Endometrium (tissue), 2 donors: ENCODE measurements around the gene ADAM11.

Experiments used
- FAIRE-seq: peaks from 2 replicates; lab custom pipeline; 2012; peaks lifted over from hg19 to GRCh38; lab: Jason Lieb, UNC
- donor health status: control.
- donor health status: control.

ADAM11 gene

DNA sequence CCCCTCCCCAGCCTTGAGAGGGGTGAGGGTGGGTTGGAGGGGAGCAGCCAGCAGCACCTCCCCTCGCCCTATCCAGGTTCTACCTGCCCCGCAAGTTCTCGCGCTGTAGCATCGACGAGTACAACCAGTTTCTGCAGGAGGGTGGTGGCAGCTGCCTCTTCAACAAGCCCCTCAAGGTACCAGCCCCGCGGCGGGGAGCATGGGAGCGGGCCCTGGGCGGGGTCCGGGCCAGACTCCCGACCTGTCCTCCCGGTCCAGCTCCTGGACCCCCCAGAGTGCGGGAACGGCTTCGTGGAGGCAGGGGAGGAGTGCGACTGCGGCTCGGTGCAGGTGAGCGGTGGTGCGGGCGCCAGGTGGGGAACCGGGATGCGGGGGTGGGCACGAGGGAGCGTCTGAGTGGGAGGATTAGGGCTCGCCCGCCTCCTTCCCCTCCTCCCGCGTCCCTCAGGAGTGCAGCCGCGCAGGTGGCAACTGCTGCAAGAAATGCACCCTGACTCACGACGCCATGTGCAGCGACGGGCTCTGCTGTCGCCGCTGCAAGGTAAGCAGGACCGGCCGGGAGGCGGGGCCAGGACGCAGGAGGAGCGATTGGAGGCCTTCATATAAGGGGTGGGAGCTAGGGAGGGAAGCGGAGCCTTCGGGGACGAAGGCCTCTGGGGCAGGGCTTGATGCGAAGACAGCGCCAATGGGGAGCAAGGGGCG is 16.5 kb downstream of the ADAM11 start:
- FAIRE-seq: peak; percentile 59

DNA sequence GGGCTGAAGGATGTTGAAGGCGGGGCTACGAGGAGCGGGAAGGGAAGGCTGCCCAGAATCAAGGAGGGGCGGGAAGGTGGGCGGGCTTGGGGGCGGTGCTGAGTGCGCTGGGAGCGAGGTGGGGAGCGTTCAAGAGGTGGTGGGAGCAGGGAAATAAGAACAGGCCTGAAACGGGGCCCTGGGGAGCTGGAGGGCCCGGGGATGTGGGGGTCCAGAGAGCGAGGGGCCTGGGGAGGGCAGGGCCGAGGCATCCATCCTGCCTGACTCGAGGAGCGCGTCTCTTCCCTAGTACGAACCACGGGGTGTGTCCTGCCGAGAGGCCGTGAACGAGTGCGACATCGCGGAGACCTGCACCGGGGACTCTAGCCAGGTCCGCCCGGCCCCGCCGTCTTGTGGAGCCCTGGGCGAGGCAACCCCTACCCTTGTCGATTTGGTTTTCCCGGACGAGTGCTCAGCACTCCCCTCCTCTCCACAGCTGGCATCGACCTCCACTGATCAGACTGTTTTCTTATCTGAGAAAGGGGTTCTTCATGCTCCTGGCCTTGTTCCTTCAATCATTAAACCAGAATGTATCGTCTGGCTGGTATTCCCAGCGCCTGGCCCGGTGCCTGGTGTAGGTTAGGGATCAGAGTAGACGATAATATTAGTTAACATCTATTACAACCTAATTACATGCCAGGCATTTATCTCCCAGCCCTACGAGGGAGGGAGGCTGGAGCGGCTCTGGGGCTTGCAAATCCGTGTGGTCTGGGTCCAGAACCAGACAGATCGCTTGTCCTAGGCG is 17.2 kb downstream of the ADAM11 start:
- no peak for FAIRE-seq

DNA sequence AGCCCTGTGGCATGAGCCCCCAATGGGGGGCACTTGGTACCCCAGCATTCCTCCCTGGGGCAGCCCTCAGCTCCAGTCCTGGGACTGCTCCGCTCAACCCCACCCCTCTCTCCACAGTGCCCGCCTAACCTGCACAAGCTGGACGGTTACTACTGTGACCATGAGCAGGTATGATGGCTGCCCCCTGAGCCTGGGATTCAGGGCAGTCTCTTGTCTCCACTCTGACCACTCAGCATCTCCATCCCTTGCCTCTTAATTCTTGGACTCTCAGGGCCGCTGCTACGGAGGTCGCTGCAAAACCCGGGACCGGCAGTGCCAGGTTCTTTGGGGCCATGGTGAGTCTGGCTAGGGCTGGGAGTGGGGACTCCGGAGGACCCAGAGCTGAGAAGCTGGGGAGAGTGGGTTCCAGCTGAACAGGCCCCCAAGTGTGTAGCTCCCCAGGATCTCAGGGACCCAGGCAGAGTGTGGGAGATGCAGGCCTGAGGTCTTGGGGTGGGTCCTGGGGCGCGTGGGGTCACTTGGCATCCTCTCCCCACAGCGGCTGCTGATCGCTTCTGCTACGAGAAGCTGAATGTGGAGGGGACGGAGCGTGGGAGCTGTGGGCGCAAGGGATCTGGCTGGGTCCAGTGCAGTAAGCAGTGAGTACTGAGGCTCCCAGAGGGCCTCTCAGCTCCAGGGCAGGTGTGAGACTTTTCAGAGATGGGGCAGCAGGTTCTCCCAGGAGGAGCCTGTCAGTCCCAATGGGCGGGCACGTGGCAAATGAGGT is 18.0 kb downstream of the ADAM11 start:
- no peak for FAIRE-seq

DNA sequence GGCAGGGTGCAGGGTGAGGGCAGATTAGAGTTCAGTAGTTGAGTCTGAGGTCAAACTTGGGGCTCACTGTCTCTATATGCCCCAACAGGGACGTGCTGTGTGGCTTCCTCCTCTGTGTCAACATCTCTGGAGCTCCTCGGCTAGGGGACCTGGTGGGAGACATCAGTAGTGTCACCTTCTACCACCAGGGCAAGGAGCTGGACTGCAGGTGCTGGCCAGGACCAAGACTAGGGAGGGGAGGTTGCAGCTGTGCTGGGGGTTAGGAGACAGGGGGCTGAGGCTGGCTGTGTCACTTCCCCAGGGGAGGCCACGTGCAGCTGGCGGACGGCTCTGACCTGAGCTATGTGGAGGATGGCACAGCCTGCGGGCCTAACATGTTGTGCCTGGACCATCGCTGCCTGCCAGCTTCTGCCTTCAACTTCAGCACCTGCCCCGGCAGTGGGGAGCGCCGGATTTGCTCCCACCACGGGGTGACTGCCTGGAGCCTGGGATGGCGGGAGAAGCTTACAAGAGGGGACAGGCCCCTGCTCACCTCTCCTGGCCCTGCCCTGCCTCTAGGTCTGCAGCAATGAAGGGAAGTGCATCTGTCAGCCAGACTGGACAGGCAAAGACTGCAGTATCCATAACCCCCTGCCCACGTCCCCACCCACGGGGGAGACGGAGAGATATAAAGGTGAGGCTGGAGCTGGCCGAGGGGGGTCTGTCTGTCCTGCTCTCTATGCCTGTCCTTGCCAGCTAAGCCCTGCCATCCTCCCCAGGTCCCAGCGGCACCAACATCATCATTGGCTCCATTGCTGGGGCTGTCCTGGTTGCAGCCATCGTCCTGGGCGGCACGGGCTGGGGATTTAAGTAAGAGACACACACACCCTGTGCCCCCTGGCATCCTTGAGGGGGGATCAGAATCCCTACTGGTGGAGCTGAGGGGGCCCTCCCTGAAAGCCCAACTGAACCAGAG is 18.9 kb downstream of the ADAM11 start:
- no peak for FAIRE-seq

DNA sequence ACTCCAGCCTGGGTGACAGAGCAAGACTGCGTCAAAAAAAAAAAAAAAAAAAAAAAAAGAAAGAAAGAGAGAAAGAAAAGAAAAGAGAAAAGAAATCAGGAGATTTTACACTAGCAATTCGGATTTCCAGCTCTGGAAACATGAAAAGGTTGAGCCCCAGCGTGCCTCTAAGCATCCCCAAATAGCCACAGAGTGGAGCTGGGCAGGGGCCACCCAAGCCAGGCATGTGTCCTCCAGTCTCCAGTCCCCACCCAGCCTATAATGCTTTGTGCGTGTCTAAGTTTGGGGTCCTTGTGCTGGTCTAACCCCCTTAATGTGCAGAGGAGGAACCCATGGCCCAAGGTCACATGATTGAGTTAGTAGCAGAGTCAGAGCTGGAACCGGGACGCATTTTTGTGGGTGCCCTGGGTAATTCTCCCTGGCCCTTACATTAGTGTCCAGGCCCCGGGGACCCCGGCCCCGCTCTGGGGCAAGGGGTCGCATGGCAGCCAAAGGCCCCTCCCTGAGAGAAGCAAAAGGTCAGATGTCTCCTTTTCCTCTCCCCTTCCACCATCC is 19.9 kb downstream of the ADAM11 start:
- no peak for FAIRE-seq

DNA sequence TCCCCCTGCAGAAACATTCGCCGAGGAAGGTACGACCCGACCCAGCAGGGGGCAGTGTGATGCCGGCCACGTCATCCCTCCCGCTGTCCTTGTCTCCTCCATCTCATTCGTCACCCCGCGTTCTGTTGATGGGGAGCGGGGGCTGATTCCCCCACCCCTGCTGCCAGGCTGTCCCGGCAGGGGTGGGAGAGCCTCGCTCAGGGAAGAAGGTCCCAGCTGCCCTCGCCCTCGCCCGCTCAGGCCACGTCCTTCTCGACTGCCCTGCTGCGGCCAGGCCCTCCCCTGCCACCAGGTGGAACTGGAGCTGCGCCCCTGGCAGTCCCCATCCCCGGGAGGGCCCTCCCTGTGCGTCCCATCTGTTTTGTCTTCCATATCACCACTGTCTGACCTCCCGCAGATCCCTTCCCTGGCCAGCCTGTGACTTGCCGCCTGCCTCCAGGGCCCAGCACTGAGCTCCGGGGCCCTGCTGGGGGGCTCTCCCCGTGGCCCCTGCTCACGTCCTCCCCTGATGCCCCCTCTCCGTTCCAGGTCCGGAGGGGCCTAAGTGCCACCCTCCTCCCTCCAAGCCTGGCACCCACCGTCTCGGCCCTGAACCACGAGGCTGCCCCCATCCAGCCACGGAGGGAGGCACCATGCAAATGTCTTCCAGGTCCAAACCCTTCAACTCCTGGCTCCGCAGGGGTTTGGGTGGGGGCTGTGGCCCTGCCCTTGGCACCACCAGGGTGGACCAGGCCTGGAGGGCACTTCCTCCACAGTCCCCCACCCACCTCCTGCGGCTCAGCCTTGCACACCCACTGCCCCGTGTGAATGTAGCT is 20.6 kb downstream of the ADAM11 start:
- no peak for FAIRE-seq

DNA sequence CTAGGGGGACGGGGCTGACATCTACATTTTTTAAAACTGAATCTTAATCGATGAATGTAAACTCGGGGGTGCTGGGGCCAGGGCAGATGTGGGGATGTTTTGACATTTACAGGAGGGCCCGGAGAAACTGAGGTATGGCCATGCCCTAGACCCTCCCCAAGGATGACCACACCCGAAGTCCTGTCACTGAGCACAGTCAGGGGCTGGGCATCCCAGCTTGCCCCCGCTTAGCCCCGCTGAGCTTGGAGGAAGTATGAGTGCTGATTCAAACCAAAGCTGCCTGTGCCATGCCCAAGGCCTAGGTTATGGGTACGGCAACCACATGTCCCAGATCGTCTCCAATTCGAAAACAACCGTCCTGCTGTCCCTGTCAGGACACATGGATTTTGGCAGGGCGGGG is 21.4 kb downstream of the ADAM11 start:
- FAIRE-seq: no peak

DNA sequence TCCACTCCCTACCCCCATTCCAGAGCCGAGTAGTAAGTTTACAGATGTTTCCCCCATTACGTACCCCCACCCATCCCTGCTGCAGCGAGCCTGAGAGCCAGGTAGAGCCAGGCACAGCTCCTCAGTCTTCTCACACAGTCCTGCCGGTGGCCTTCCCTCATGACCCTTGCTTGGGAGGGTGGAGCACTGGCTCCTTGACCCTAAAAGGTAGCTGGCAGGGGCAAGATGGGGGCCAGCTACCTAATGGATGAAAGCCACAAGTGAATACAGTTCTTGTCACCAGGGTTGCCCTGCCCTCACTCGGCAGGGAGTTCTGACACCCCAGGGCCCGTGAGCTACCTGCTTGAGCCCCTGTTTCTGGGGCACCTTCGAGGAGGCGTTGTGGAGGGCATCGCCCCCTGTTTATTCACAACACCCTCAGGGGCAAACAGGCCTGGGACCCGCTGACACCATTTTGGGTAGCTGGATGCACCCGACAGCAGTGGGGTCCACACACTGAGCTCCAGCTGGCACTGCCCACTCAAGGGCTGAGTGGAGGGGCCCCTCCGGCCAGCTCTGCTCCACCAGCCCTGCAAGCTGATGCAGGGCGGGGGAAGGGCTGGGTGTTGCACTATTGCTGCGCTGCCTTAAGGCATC is 22.2 kb downstream of the ADAM11 start:
- FAIRE-seq: no peak

DNA sequence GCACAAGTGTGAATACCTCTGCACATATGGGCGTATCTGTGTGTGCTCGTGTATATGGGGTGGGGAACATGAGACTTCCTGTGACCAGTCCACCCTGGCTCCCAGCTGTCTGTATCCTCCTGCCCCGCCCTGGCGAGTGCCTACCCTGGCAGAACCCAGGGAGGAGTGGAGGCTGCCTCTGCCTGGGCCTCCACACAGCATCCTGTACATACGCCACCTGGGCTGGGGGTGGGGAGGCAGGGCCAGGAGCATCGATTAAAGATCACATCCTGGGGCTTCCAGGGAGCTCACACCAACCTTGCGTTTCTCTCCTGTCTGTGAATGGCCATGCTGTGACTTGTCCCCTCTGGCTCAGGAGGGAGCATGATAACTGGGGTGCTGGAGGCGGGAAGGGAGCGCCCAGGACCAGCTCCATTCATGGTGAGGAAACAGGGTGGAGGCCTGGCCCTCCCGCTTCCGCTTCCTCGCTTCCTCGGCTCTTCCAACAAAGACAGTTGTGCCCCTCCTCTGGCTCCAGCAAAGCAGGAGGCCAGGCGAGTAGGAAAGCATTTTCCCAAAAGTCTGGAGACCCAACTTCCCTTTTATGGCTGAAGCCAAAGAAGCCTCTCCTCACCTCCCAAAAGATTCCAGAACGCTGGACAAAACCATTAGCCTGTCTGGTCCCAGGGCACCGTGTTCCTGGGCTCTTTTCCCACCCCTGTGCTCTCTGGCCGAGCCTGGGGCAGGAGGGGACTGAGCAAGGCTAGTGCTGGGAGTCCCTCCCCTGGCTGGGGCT is 22.9 kb downstream of the ADAM11 start:
- no peak for FAIRE-seq

DNA sequence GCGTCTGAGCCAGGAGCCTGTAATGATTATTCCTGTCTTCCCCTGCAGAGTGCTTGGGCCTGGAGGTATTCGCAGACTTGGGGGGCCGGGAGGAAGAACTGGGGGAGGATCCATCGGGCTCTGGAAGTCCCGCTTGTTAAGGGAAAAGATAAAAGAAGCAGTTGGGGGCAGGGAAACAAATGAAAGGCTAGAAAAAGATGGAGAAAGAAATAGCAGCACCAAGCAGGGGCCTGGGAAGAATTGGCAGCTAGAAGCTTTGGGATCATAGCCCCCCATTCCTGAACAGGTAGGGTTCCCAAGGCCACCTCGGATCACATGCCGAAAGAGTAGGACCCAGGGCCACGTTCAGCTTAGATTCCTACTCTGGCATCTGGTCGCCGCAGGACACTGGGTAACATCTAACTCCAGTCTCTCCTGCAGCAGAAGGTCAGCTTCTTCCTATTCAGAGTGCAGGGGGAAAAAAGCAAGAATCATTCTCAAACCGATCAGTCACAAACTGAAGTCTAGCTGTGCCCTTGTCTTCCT is 23.6 kb downstream of the ADAM11 start:
- no peak for FAIRE-seq

DNA sequence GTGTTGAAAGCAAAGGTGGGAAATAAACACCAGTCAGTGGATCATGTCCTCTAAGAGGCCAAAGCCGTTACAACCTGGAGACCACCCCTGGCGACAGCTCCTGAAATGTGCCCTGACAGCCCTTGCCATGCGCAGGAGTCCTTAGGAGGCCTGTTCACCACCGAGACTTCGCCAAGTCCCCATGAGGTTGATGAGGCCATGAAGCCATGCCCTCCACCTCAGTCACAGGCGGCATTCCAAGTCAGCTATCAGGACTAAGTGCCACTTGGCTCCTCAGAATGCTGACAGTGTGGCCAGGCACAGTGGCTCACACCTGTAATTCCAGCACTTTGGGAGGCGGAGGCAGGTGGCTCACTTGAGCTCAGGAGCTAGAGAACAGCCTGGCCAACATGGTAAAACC is 27.1 kb downstream of the ADAM11 start:
- FAIRE-seq: no peak

DNA sequence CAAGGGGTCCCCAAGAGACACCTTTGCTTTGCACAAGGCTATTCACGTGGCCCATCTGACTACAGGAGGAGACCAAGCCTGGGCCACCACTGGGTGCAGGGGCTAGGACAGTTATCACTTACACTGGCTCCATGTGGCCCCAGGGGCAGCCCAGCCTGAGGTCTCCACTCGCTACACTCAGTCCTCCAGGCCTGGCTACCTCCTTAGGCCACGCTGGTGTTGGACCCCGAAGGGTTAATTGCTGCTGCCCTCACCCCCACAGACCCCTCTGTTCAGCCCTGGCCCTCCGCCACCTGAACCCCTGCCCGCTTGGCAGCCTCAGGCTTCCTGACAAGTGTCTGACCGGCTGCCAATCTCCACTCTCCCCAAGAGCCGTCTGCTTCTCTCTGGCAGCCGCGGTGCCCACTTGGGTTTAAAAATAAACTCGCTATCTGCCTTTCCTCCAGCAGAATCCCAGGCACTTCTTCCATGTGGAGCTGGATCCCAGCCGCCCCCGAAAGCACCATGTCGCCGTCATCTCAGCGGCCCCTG is 27.8 kb downstream of the ADAM11 start:
- FAIRE-seq: no peak

DNA sequence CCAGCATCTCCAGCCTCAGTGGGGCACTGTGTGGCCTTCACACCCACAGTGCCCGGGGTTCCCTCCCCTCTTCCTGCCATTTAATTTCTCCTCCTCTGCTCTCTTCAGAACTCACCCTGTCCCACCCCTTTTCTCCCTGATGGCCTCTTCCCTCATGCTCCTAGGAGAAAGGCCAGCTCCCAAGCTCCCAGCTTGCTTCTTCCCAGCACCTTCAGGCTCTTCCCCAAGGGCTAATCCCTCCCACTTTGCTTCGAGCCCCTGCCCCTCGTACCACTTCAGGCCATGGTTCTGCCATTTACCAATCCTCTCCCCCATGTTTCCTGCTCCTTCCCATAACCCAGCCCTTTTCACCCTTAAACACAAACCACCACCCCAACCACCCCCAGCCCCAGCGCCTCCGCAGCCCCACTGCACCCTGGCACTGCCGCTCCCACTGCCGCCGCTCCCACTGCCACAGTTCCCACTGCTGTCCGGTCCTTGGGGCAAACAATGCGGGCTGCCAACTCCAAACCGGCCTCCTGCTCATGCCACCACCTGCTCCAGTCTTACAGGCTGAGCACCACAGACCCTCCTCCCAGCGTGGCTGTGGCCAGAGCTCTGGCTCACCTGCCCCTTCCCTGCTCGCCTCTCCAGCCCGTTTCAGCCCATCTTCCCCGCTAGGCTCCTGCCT is 28.6 kb downstream of the ADAM11 start:
- FAIRE-seq: no peak

DNA sequence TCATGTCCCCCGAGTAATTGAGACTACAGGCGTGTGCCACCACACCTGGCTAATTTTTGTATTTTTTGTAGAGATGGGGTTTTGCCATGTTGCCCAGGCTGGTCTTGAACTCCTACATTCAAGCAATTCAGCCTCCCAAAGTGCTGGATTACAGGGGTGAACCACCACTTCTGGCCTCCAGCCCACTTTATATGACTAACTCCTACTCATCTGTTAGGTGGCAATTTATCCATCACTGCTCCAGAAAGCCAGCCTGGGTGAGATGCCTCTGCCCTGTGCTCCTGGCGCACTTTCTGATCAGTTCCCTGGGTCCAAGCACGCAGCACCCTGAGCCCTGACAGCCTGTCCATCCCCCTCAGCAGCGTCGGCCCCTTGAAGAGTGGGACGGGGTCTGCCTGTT is 29.4 kb downstream of the ADAM11 start:
- no peak for FAIRE-seq

DNA sequence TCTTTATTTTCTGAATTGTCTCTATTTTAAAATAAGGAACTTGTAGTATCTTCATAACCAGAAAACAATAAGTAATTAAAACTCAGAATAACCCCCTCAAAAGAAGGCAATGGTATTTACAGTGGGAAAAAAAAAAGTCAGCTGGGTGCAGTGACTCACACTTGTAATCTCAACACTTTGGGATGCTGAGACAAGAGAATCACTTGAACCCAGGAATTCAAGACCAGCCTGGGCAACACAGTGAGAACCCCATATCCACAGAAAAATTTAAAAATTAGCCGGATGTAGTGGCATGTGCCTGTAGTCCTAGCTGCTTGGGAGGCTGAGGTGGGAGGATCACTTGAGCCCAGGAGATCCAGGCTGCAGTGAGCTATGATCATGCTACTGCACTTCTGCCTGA is 33.5 kb downstream of the ADAM11 start:
- FAIRE-seq: no peak

DNA sequence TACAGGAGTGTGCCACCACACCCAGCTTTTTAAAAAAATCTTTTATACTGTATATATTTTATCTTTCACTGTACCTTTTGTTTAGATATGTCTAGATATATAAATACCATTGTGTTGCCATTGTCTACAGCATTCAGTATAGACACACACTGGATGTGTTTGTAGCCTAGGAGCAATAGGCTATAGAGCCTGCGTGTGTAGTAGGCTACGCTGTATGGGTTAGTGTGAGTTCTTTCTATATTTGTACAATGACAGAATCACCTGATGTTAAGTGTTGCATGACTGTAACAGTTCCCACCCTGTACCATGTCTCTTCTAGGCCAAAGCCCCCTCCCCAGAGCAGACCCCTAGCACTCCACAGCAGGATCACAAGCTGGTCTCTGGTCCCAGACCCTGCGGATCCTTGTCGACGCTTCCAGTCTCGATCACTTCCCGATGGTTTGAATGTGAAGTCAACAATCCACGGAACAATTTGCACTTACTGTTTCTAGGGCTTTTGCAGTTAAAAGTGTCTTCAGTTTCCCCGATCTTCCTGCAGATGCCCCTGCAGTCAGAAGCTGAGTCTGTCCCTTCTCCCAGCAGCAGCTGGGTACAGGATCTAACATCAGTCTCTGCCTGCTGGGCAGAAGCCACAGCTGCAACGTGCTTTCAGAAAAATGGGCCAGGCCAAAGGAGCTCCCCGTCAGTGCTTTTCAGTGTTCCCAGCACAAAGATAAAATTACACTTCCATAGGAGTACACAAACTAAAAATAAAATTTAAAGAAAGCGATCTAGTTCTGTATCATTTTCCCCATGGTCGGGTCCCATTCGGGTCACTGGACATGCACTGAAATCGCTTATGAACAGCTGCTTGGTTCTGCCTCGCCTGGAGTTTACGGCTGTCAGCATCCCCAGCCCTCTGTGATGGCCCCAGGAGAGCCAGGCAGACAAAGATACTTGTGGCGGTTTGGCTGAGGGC is 35.4 kb downstream of the ADAM11 start:
- FAIRE-seq: no peak

DNA sequence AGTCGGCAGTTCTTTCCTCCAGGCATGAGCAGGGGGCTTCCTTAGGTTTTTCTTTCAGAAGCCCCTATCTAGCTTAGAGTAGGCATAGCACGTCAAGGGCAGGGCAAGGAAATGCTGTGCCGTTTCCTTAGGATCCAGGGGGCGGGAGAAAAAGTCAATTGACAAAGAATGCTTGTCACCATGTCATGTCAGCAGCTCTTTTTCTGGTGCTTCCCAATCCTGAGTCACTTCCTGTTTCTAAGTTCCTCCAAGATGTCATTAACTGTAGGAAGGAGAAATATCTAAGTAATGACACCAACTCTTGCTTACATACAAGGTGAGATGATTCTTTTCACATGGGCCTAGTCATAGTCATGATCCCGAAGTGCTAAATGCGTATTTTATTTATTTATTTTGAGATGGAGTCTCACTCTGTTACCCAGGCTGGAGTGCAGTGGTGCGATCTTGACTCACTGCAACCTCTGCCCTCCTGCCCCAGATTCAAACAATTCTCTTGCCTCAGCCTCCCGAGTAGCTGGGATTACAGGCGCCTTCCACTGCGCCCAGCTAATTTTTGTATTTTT is 36.1 kb downstream of the ADAM11 start:
- no peak for FAIRE-seq
